NCI-H82 treated with DMSO at 0.1 percent for 48 hours (cell line): ENCODE data around the gene NRN1L.
A peak's percentile ranks its signal among the peaks of the same experiment; 100 is the strongest.
"Not testable (repeated sequence)": the region's sequence is repeated elsewhere in the genome, so short reads cannot be mapped to it uniquely, and the experiment has no call there.

ENCODE experiments used
- DNase-seq: peaks from one replicate; lab custom pipeline; 2025; ENCODE audit not compliant: unreplicated experiment; lab: John Stamatoyannopoulos, UW

The NRN1L gene

GRCh38 chr16:67860589-67861398 is 23.9 kb upstream of the NRN1L start:
- no peak for DNase-seq

GRCh38 chr16:67861877-67862276 is 22.8 kb upstream of the NRN1L start:
- DNase-seq, result no peak

GRCh38 chr16:67862623-67863583 is 21.8 kb upstream of the NRN1L start:
- DNase-seq, result no peak

- not testable (repeated sequence) for DNase-seq
These were observed 20.6 kb upstream of the NRN1L start for GRCh38 chr16:67864044-67864443.

GRCh38 chr16:67864594-67864993 is 20.1 kb upstream of the NRN1L start:
- DNase-seq, result no peak

DNA sequence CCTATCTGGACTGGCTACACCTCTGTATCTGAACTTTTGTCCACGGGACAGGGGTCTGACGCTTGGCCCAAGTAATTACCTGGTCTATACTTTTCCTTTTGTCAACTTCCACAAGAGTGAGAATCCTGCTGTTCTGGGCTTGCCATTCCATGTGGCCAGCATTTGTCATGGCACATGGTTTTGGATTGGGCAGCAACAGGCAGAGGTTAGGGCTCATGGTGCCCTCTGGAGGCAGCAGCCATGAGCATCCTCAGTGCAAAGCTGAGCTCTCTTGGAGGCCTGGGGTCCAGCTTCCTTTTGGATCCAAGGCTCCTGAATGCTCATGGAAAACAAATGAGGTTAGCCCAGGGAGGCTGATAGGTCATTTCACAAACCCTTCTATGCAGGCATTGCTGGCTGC is 19.4 kb upstream of the NRN1L start:
- DNase-seq, result no peak

DNA sequence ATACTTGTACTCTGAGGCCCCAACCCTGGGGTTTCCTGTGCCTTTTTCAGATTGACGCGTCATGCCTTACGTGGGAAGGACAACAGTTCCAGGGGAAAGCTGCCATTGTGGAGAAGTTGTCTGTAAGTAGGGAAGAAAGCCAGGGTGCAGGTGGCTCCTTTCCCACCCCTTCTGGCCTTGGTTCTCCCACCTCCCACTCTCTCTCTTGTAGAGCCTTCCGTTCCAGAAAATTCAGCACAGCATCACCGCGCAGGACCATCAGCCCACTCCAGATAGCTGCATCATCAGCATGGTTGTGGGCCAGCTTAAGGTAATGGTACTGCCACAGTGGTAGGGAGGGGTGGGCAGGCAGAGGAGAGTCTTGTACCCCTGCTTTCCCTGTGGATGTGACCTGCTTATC is 16.4 kb upstream of the NRN1L start:
- DNase-seq, result no peak

- DNase-seq, result no peak
These were observed 15.0 kb upstream of the NRN1L start for GRCh38 chr16:67869653-67870052.

DNA sequence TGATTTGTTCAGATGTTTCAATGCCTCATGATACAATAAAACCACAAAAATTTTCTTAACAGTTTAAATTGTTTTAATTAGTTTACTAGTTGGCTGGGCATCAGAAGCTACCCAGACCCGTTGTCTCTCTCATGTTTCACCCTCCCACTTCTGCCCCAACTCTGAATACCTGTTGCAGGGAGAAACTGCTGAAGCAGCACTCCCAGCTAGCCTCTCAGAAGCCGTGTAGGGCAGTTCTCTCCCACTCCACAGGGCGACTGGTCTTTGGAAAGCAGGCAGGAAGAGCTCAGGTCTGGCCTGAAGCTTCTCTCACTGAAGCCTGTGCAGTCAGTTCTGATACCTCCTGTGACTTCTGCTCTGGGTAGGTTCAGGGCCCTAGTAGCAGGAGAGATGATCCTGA is 13.4 kb upstream of the NRN1L start:
- no peak for DNase-seq

GRCh38 chr16:67872131-67872630 is 12.5 kb upstream of the NRN1L start:
- DNase-seq, result no peak

DNA sequence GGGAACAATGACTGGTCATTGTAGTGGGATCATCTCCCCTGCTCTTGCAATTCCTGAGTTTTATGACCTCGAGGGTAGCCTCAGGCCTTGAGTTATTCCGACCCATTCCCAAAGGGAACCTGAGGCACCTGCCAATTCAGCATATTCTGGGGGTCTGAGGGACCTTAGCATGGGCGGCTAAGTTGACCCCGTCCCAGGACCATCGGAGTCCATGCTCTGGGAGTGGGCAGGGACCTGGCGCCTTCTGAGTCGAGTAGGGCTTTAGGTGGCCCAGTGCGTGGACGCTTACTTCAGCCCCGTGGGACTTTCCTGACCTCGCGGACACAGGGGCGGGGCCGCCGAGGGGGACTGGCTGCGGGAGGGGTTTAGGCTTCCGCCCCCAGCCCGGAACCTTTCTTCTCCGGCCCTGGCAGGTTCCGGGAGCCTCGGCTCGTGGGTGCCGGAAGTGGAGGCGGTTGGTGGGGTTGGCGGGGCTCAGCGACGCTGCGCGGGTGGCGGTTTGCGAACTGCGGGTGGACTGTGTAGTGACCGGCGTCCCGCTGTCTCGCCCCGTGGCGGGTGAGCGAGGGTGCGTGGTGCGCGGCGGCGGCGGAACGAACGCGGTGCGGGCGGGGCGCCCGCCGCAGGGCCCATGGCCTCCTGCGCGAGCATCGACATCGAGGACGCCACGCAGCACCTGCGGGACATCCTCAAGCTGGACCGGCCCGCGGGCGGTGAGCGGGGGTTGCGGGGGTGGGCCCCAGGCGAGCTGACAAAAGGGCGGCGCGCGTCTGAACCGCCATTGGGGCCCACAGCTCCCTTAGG is 11.9 kb upstream of the NRN1L start, which contains the start of gene EDC4:
TSS of gene EDC4 (plus strand) at position 422 of the 804 bp plus-strand sequence. CDS start at position 632, 210 bp downstream.
- peak; percentile 30 for DNase-seq

DNA sequence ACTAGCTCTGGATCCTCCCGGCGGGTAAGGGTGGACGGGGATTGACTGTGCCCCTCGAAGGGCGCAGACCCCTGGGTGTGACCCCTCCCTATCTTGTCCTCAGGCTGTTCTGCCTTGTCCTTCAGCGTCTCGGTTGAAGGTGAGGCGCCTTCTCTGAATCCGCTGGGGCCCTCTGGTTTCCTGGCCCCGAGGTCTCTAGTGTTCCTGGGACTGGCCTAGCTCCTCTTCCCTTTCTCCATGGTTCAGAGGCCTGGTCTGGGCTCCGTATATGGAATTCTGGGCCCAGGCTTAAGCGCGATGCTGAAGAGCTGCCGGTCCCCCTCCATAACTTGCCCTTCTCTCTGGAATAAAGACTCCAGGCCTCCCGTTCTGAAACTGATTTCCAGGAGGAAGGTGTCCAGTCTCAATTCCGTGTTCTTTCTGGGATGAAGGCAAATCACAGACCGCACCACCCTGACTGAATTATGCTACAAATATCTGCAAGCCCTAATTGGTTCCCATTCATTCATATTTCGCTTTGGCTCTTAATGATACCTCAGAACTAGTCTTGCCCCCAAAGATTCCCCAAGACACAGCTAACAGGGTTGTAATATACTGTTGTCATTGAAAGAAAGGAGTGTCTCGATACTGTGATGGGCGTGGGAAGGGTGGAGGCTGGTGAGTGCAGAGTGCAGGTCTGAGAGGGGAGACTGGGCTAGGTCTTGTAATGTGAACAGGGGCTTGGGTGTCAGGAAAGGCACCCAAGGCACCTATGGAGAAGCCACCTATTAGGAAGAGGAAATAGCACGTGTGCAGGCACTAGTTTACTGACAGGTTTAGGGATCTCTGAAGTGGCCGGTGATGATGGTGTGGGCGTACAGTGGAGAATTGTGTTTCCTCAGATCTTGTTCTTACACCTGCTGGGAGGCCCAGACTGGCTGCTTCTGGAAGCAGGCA is 11.0 kb upstream of the NRN1L start:
- DNase-seq, result no peak

DNA sequence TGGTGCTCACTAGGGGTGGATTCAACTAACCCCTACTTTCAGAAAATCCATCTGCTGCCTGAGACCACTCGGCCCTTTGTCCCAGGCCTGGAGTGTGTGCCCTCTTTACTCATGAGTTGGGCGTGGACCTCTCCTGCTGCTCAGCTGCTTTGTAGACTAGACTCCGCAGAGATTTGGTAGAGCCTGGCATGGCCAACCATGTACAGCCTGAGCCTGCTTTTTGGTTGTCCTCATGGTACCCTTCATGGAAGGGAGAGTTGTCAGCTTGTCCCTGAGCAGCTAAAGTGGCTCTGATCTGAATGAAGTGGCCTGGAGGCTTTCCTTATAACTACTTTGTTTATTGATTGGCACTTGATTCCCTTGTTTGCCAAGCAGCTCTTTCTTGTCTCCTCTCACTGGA is 10.3 kb upstream of the NRN1L start:
- DNase-seq, result no peak

DNA sequence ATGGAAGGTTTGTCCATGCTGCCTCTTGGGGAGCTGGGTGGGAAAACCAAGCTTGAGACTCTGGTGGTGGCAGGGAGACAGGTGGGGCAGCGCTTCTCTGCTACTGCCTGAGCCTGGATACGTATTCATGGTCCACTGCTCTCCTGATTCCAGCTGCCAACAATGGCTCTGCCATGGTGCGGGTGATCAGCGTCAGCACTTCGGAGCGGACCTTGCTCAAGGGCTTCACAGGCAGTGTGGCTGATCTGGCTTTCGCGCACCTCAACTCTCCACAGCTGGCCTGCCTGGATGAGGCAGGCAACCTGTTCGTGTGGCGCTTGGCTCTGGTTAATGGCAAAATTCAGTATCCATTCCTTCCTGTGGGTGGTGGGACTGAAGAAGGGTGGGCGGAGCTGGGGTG is 7.6 kb upstream of the NRN1L start:
- no peak for DNase-seq

- DNase-seq, result no peak
These were observed 6.5 kb upstream of the NRN1L start for GRCh38 chr16:67878232-67878631.

- DNase-seq, result no peak
These were observed 5.8 kb upstream of the NRN1L start for GRCh38 chr16:67878846-67879245.

- DNase-seq, result no peak
These were observed 5.2 kb upstream of the NRN1L start for GRCh38 chr16:67879462-67879861.

GRCh38 chr16:67879936-67880335 is 4.7 kb upstream of the NRN1L start:
- no peak for DNase-seq

GRCh38 chr16:67880584-67880983 is 4.1 kb upstream of the NRN1L start:
- DNase-seq, result no peak
